ENCODE results near the gene LY6G6D.
A peak's percentile ranks its signal among the peaks of the same experiment; 100 is the strongest.

Gene LY6G6D

GRCh38 chr6:31763619-31763940, 48.4 kb downstream of the LY6G6D start:
- TF ChIP-seq CTCF (IDR thresholded peaks at IDR 0.05; ENCODE audit: control insufficient read depth, insufficient read depth, low read depth, low read length, missing control alignments), result no peak
- no peak for DNase-seq (ENCODE audit: low read depth)
- no peak overlapping the region for H3K4me3 ChIP-seq (ENCODE audit: control insufficient read depth, low read depth, low read length)

- TF ChIP-seq CTCF (IDR thresholded peaks at IDR 0.05; ENCODE audit: control insufficient read depth, insufficient read depth, low read depth, low read length, missing control alignments), result no peak
- DNase-seq (ENCODE audit: low read depth), result no peak
- no peak overlapping the region for H3K4me3 ChIP-seq (ENCODE audit: control insufficient read depth, low read depth, low read length)
These were observed 49.0 kb downstream of the LY6G6D start for GRCh38 chr6:31764198-31764597.

- no peak overlapping the region for H3K4me3 ChIP-seq (ENCODE audit: control insufficient read depth, low read depth, low read length)
- TF ChIP-seq CTCF (IDR thresholded peaks at IDR 0.05; ENCODE audit: control insufficient read depth, insufficient read depth, low read depth, low read length, missing control alignments), result no peak
- no peak for DNase-seq (ENCODE audit: low read depth)
These were observed 50.4 kb downstream of the LY6G6D start for GRCh38 chr6:31765559-31765909.

- H3K4me3 ChIP-seq (ENCODE audit: control insufficient read depth, low read depth, low read length), result peak overlapping the region; percentile 9
- DNase-seq (ENCODE audit: low read depth), result no peak
- TF ChIP-seq CTCF (IDR thresholded peaks at IDR 0.05; ENCODE audit: control insufficient read depth, insufficient read depth, low read depth, low read length, missing control alignments), result no peak
These were observed 51.0 kb downstream of the LY6G6D start for GRCh38 chr6:31765910-31766794.

- DNase-seq (ENCODE audit: low read depth), result no peak
- no peak for TF ChIP-seq CTCF (IDR thresholded peaks at IDR 0.05; ENCODE audit: control insufficient read depth, insufficient read depth, low read depth, low read length, missing control alignments)
These were observed 52.0 kb downstream of the LY6G6D start for GRCh38 chr6:31767096-31767645.

More at GRCh38 chr6:31767096-31767645, 52.0 kb downstream of the LY6G6D start:
- H3K4me3 ChIP-seq (ENCODE audit: control insufficient read depth, low read depth, low read length), result no peak overlapping the region
